ENCODE measurements around the gene ST3GAL2.

DNA sequence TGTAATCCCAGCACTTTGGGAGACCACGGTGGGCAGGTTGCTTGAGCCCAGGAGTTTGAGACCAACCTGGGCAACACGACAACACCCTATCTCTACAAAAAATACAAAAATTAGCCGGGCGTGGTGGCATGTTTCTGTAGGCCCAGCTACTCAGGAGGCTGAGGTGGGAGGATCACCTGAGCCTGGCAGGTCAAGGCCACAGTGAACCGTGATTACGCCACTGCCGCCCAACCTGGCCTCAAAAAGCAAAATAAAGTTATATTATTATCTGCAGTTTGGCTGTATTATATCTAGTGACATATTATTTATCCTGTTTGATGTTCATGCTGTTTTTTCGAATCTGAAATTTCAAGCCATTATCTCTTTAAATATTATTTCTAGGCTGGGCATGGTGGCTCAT lies 26.5 kb downstream of the ST3GAL2 start:
- TF ChIP-seq, protein P1, sequence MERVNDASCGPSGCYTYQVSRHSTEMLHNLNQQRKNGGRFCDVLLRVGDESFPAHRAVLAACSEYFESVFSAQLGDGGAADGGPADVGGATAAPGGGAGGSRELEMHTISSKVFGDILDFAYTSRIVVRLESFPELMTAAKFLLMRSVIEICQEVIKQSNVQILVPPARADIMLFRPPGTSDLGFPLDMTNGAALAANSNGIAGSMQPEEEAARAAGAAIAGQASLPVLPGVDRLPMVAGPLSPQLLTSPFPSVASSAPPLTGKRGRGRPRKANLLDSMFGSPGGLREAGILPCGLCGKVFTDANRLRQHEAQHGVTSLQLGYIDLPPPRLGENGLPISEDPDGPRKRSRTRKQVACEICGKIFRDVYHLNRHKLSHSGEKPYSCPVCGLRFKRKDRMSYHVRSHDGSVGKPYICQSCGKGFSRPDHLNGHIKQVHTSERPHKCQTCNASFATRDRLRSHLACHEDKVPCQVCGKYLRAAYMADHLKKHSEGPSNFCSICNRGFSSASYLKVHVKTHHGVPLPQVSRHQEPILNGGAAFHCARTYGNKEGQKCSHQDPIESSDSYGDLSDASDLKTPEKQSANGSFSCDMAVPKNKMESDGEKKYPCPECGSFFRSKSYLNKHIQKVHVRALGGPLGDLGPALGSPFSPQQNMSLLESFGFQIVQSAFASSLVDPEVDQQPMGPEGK (CRISPR knock-in tag; IDR thresholded peaks at IDR 0.05; ENCODE audit: borderline replicate concordance) = no peak
- TF ChIP-seq, protein P2, sequence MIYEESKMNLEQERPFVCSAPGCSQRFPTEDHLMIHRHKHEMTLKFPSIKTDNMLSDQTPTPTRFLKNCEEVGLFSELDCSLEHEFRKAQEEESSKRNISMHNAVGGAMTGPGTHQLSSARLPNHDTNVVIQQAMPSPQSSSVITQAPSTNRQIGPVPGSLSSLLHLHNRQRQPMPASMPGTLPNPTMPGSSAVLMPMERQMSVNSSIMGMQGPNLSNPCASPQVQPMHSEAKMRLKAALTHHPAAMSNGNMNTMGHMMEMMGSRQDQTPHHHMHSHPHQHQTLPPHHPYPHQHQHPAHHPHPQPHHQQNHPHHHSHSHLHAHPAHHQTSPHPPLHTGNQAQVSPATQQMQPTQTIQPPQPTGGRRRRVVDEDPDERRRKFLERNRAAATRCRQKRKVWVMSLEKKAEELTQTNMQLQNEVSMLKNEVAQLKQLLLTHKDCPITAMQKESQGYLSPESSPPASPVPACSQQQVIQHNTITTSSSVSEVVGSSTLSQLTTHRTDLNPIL (CRISPR knock-in tag; IDR thresholded peaks at IDR 0.05; ENCODE audit: low read depth) = no peak
- TF ChIP-seq ZFP30 (CRISPR knock-in tag; IDR thresholded peaks at IDR 0.05) = no peak
- TF ChIP-seq CSDC2 (CRISPR knock-in tag; IDR thresholded peaks at IDR 0.05) = no peak
- TF ChIP-seq, protein P3, sequence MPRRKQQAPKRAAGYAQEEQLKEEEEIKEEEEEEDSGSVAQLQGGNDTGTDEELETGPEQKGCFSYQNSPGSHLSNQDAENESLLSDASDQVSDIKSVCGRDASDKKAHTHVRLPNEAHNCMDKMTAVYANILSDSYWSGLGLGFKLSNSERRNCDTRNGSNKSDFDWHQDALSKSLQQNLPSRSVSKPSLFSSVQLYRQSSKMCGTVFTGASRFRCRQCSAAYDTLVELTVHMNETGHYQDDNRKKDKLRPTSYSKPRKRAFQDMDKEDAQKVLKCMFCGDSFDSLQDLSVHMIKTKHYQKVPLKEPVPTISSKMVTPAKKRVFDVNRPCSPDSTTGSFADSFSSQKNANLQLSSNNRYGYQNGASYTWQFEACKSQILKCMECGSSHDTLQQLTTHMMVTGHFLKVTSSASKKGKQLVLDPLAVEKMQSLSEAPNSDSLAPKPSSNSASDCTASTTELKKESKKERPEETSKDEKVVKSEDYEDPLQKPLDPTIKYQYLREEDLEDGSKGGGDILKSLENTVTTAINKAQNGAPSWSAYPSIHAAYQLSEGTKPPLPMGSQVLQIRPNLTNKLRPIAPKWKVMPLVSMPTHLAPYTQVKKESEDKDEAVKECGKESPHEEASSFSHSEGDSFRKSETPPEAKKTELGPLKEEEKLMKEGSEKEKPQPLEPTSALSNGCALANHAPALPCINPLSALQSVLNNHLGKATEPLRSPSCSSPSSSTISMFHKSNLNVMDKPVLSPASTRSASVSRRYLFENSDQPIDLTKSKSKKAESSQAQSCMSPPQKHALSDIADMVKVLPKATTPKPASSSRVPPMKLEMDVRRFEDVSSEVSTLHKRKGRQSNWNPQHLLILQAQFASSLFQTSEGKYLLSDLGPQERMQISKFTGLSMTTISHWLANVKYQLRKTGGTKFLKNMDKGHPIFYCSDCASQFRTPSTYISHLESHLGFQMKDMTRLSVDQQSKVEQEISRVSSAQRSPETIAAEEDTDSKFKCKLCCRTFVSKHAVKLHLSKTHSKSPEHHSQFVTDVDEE (CRISPR knock-in tag; IDR thresholded peaks at IDR 0.05) = no peak
- no peak for TF ChIP-seq ZNF565 (CRISPR knock-in tag; conservative IDR thresholded peaks at IDR 0.05; ENCODE audit: low read depth)
- TF ChIP-seq TCF4 (CRISPR knock-in tag; IDR thresholded peaks at IDR 0.05; ENCODE audit: borderline replicate concordance) = no peak
- TF ChIP-seq ZFP3 (CRISPR knock-in tag; IDR thresholded peaks at IDR 0.05) = no peak
- TF ChIP-seq PPARA (CRISPR knock-in tag; IDR thresholded peaks at IDR 0.05; ENCODE audit: borderline replicate concordance) = no peak
- TF ChIP-seq ZNF8 (CRISPR knock-in tag; IDR thresholded peaks at IDR 0.05) = no peak
- TF ChIP-seq SNAI2 (CRISPR knock-in tag; IDR thresholded peaks at IDR 0.05) = no peak
- no peak for TF ChIP-seq ARNTL (CRISPR knock-in tag; IDR thresholded peaks at IDR 0.05; ENCODE audit: borderline replicate concordance, low read depth)
- no peak for TF ChIP-seq RARB (CRISPR knock-in tag; IDR thresholded peaks at IDR 0.05)
- no peak for TF ChIP-seq CSRNP3 (CRISPR knock-in tag; IDR thresholded peaks at IDR 0.05)

Measured in SK-N-SH treated with all-trans-retinoic acid at 6 μM for 48 hours (cell line).